ENCODE results near the gene PITPNM3. TPM values are rescaled to one million over a fixed set of nuclear protein-coding genes. Genes with fewer than 3 reads are reported as not detected.

The PITPNM3 gene
- total and polyA plus RNA-seq, 4 donors = 2.0 to 12.6 (median 5.4) TPM

DNA sequence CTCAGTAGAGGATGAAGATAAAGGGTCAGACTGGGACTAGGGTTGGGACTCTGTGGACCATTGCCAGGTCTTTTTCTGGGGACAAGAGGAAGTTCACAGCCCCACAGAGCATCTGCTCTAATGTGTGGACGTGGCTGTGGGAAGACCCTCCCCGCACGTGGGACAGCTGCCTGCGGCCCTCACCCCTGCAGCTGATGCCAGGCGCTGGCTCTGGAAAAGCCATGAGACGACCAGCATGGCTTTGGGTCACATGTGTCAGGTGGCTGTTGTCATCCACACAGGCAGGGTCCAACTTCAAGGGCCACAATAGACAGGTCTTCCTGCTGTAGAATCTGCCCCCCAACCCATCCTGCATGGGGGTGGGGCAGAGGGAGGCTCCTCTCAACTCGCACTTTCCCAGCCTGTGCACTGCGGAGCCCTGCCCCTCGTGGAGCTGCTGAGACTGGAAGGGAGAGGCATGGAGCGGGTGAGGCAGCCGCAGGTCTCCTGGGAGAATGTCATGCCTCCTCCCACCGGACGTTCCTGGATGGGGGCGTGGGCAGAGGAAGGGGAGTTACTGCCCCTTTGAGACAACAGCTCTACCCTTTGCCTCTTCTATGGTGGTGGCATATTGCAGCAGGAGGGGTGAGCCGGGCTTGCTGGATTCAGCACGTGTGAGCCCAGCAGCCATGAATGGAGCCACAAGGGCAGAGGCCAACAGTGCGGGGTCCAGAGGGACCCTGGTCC is 58.7 kb downstream of the PITPNM3 start:
- Histone ChIP-seq H3K27ac (ENCODE audit: low read depth in 1 of 2, low read length in 1 of 2) (no peak overlapping the region), H3K9ac (ENCODE audit: insufficient read depth in 1 of 2, low read length in 2 of 2) (no peak overlapping the region), H3K4me3 (no peak overlapping the region), H3K27me3 (ENCODE audit: control insufficient read depth in 3 of 3, insufficient read depth in 3 of 3, low read length in 2 of 3) (no peaks in the 10 kb centered on the region), H3K9me3 (ENCODE audit: control insufficient read depth in 4 of 4, insufficient read depth in 3 of 4, low read length in 3 of 4) (peaks cover 0 to 2% (median 0%) of the 10 kb centered on the region in 4 donors), H3K36me3 (ENCODE audit: control insufficient read depth in 4 of 4, insufficient read depth in 4 of 4, low read length in 4 of 4) (no peaks in the 10 kb centered on the region), H3K4me1 (ENCODE audit: control insufficient read depth in 5 of 5, insufficient read depth in 5 of 5, low read length in 5 of 5) (peaks cover 0 to 14% (median 6%) of the 10 kb centered on the region in 5 donors)
- ATAC-seq (ENCODE audit: insufficient read depth, low FRiP score) (no peak), DNase-seq (peak in 1 of 3 donors; percentile 12)
- WGBS, 2 donors = 63 to 69% methylated on average over 17 of the region's 17 CpGs
- TF ChIP-seq, protein P1, sequence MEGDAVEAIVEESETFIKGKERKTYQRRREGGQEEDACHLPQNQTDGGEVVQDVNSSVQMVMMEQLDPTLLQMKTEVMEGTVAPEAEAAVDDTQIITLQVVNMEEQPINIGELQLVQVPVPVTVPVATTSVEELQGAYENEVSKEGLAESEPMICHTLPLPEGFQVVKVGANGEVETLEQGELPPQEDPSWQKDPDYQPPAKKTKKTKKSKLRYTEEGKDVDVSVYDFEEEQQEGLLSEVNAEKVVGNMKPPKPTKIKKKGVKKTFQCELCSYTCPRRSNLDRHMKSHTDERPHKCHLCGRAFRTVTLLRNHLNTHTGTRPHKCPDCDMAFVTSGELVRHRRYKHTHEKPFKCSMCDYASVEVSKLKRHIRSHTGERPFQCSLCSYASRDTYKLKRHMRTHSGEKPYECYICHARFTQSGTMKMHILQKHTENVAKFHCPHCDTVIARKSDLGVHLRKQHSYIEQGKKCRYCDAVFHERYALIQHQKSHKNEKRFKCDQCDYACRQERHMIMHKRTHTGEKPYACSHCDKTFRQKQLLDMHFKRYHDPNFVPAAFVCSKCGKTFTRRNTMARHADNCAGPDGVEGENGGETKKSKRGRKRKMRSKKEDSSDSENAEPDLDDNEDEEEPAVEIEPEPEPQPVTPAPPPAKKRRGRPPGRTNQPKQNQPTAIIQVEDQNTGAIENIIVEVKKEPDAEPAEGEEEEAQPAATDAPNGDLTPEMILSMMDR (IDR thresholded peaks at IDR 0.05; ENCODE audit: control extremely low read depth, extremely low read depth) = no peak

DNA sequence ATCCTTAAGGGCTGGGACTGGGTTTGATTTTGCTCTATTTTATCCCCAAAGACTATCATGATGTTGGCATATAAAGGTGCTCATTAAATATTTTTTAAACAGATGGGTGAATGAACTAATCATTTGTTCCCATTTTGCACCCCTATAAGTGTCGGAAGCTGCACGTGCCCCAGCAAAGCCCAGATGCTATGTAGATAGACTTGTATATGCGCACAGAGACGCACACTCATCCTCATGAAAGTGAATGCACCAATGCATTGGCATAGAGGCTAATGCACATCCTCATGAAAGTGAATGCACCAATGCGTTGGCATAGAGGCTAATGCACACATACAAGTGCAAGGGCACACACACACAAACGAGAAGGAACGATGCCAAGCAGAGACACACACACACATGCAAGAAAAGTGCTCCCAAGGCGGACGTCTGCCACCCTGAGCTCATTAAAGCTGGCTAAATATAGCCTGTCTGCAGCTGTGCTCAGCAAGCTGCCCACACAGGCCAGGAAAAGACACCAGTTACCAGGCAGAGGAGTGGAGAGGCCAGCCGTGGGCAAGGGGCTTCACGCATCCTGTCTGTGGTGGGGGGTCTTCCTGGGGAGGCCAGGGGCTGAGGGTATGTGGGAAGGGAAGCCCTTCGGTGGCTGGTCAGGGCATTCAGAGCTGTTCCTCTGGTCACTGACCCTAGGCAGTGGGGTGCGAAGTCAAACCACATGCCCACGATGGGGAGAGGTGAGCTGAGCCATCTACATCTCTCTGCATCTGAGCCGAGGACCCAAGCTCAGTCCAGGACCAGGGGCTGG is 59.5 kb downstream of the PITPNM3 start:
- Histone ChIP-seq H3K9ac (ENCODE audit: insufficient read depth in 1 of 2, low read length in 2 of 2) (no peak overlapping the region), H3K4me3 (no peak overlapping the region), H3K36me3 (ENCODE audit: control insufficient read depth in 4 of 4, insufficient read depth in 4 of 4, low read length in 4 of 4) (no peaks in the 10 kb centered on the region), H3K4me1 (ENCODE audit: control insufficient read depth in 5 of 5, insufficient read depth in 5 of 5, low read length in 5 of 5) (peaks cover 0 to 14% (median 6%) of the 10 kb centered on the region in 5 donors), H3K27ac (ENCODE audit: low read depth in 1 of 2, low read length in 1 of 2) (no peak overlapping the region), H3K27me3 (ENCODE audit: control insufficient read depth in 3 of 3, insufficient read depth in 3 of 3, low read length in 2 of 3) (no peaks in the 10 kb centered on the region), H3K9me3 (ENCODE audit: control insufficient read depth in 4 of 4, insufficient read depth in 3 of 4, low read length in 3 of 4) (peaks cover 0 to 2% (median 0%) of the 10 kb centered on the region in 4 donors)
- TF ChIP-seq, protein P1 (IDR thresholded peaks at IDR 0.05; ENCODE audit: control extremely low read depth, extremely low read depth) = no peak
- ATAC-seq (ENCODE audit: insufficient read depth, low FRiP score) (no peak), DNase-seq (no peak)
- WGBS, 2 donors = 44 to 53% methylated on average over 15 of the region's 15 CpGs

DNA sequence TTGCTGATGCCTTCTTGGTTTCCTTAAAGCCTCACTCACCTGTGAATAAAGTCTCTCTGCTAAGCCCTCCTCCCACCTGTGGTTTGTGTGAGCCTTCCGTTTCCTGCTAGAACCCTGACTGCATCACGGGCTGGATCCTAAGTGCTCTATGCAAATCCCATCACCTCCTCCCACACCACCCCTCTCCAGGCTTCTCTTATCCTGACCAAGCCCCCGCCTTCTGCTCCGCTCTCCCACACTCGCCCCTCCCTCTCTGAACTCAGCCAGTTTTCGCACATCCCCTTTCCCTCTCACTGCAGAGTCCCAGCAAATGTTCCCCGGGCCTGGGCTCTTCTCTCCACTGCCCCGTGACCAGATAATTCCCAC is 60.3 kb downstream of the PITPNM3 start:
- Histone ChIP-seq H3K4me3 (no peak overlapping the region), H3K4me1 (ENCODE audit: control insufficient read depth in 5 of 5, insufficient read depth in 5 of 5, low read length in 5 of 5) (peaks cover 0 to 18% (median 6%) of the 10 kb centered on the region in 5 donors), H3K9ac (ENCODE audit: insufficient read depth in 1 of 2, low read length in 2 of 2) (no peak overlapping the region), H3K9me3 (ENCODE audit: control insufficient read depth in 4 of 4, insufficient read depth in 3 of 4, low read length in 3 of 4) (peaks cover 0 to 2% (median 0%) of the 10 kb centered on the region in 4 donors), H3K27ac (ENCODE audit: low read depth in 1 of 2, low read length in 1 of 2) (no peak overlapping the region), H3K27me3 (ENCODE audit: control insufficient read depth in 3 of 3, insufficient read depth in 3 of 3, low read length in 2 of 3) (no peaks in the 10 kb centered on the region), H3K36me3 (ENCODE audit: control insufficient read depth in 4 of 4, insufficient read depth in 4 of 4, low read length in 4 of 4) (no peaks in the 10 kb centered on the region)
- no peak for ATAC-seq (ENCODE audit: insufficient read depth, low FRiP score)
- 7 to 27% methylated on average over 8 of the region's 8 CpGs for WGBS, 2 donors
- DNase-seq = peak; percentile 21 to 54 (median 32)
- TF ChIP-seq, protein P1 (IDR thresholded peaks at IDR 0.05; ENCODE audit: control extremely low read depth, extremely low read depth) = no peak
